HepG2 (cell line): Measurements from ENCODE around the gene C14orf93. TPM values are rescaled to one million over a fixed set of nuclear protein-coding genes. Genes with fewer than 3 reads are reported as not detected.
A peak's percentile ranks its signal among the peaks of the same experiment; 100 is the strongest.

Source experiments
- GABPB1 ChIP-seq: IDR thresholded peaks from 2 replicates; pipeline ENCODE4 v1.6.1; 2016; ENCODE audit warnings: mild to moderate bottlenecking, missing genetic modification reagents, moderate library complexity, missing compliant biosample characterization
- HMG20A ChIP-seq: IDR thresholded peaks from 2 replicates; pipeline ENCODE4 v1.6.1; 2016; ENCODE audit warnings: borderline replicate concordance
- MED13 ChIP-seq: sonication (generic); formaldehyde crosslinking; IDR thresholded peaks from 2 replicates; pipeline ENCODE4 v1.5.0; 2020; ENCODE audit warnings: missing genetic modification reagents
- MNT ChIP-seq: fragments of 450-650 bp; IDR thresholded peaks from 2 replicates; pipeline ENCODE4 v1.6.1; 2016
- NFE2 ChIP-seq: sonication (generic); formaldehyde crosslinking; IDR thresholded peaks from 2 replicates; pipeline ENCODE4 v1.4.0; 2020; ENCODE audit warnings: missing genetic modification reagents
- POGZ ChIP-seq: sonication (generic); formaldehyde crosslinking; IDR thresholded peaks from 2 replicates; pipeline ENCODE4 v1.4.0; 2020; ENCODE audit warnings: mild to moderate bottlenecking, missing genetic modification reagents
- PTBP1 ChIP-seq: fragments of 200-400 bp; formaldehyde crosslinking; IDR thresholded peaks from 2 replicates; pipeline ENCODE4 v1.6.1; 2018; ENCODE audit warnings: low read length, low read depth; ENCODE audit not compliant: poor library complexity, severe bottlenecking
- SETDB1 ChIP-seq: sonication (generic); formaldehyde crosslinking; IDR thresholded peaks from 2 replicates; pipeline ENCODE4 v1.5.1; 2020; ENCODE audit warnings: missing genetic modification reagents, mild to moderate bottlenecking, borderline replicate concordance
- ZNF777 ChIP-seq: sonication (generic); formaldehyde crosslinking; IDR thresholded peaks from 2 replicates; pipeline ENCODE4 v1.4.0; 2020; ENCODE audit warnings: missing genetic modification reagents
- ZUFSP ChIP-seq: sonication (generic); formaldehyde crosslinking; IDR thresholded peaks from 2 replicates; pipeline ENCODE4 v1.9.0; 2021; ENCODE audit warnings: missing genetic modification reagents, mild to moderate bottlenecking, borderline replicate concordance
- polyA plus RNA-seq, 8 experiments: library from polyadenylated mRNA; depleted of rRNA in 3 of 8; stranded (reverse) in 7 of 8; unstranded in 1 of 8; fragments of >200 nt; fragmentation: Illumina TruSeq in 4 of 8; extraction: Trizol in 4 of 8; gene quantifications; 2 replicates each; pipeline versions ENCODE4 v1.2.1 to v1.2.3, GENCODE V29; 2011 to 2016; ENCODE audit warnings: low read depth in 4 of 8, missing spikeins in 1 of 8, mixed read lengths in 1 of 8; ENCODE audit not compliant: insufficient read depth in 1 of 8
- total RNA-seq, 5 experiments: library from RNA; depleted of rRNA; stranded (reverse); fragments of >200 nt; fragmentation: Illumina TruSeq; extraction: Trizol; gene quantifications; 2 replicates each; pipeline ENCODE4 v1.2.3, GENCODE V29; 2016; ENCODE audit warnings: low read depth in 1 of 5
- TF ChIP-seq, protein P1 (sequence below): sonication (generic); formaldehyde crosslinking; IDR thresholded peaks from 2 replicates; pipeline ENCODE4 v1.5.1; 2020; ENCODE audit warnings: missing genetic modification reagents, mild to moderate bottlenecking, borderline replicate concordance
- TF ChIP-seq, protein P2 (sequence below): sonication (generic); formaldehyde crosslinking; IDR thresholded peaks from 2 replicates; pipeline ENCODE4 v1.4.0; 2020; ENCODE audit warnings: mild to moderate bottlenecking, missing genetic modification reagents
- TF ChIP-seq, protein P3 (sequence below): sonication (generic); formaldehyde crosslinking; IDR thresholded peaks from 2 replicates; pipeline ENCODE4; 2020; ENCODE audit warnings: missing genetic modification reagents, mild to moderate bottlenecking, borderline replicate concordance

The C14orf93 gene
- total and polyA plus RNA-seq, 2 of the 13 experiments (the other 11 are each of a cell fraction or from before 2014, with no cell fraction given): 11.4 to 22.5 TPM

- peak; percentile 41; the same call in 1 of the 2 replicates for TF ChIP-seq ZNF777 (CRISPR knock-in tag)
- no peak; the same call in 1 of the 2 replicates for TF ChIP-seq POGZ
- TF ChIP-seq MNT: peak; percentile 53
- TF ChIP-seq SETDB1: no peak
- no peak for TF ChIP-seq MED13 (CRISPR knock-in tag)
- no peak for TF ChIP-seq HMG20A
- no peak for TF ChIP-seq ZUFSP (CRISPR knock-in tag)
- TF ChIP-seq, protein P1, sequence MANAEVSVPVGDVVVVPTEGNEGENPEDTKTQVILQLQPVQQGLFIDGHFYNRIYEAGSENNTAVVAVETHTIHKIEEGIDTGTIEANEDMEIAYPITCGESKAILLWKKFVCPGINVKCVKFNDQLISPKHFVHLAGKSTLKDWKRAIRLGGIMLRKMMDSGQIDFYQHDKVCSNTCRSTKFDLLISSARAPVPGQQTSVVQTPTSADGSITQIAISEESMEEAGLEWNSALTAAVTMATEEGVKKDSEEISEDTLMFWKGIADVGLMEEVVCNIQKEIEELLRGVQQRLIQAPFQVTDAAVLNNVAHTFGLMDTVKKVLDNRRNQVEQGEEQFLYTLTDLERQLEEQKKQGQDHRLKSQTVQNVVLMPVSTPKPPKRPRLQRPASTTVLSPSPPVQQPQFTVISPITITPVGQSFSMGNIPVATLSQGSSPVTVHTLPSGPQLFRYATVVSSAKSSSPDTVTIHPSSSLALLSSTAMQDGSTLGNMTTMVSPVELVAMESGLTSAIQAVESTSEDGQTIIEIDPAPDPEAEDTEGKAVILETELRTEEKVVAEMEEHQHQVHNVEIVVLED (CRISPR knock-in tag): peak; percentile 43; the same call in 1 of the 2 replicates
- TF ChIP-seq, protein P2, sequence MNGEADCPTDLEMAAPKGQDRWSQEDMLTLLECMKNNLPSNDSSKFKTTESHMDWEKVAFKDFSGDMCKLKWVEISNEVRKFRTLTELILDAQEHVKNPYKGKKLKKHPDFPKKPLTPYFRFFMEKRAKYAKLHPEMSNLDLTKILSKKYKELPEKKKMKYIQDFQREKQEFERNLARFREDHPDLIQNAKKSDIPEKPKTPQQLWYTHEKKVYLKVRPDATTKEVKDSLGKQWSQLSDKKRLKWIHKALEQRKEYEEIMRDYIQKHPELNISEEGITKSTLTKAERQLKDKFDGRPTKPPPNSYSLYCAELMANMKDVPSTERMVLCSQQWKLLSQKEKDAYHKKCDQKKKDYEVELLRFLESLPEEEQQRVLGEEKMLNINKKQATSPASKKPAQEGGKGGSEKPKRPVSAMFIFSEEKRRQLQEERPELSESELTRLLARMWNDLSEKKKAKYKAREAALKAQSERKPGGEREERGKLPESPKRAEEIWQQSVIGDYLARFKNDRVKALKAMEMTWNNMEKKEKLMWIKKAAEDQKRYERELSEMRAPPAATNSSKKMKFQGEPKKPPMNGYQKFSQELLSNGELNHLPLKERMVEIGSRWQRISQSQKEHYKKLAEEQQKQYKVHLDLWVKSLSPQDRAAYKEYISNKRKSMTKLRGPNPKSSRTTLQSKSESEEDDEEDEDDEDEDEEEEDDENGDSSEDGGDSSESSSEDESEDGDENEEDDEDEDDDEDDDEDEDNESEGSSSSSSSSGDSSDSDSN (CRISPR knock-in tag): peak; percentile 31; the same call in 1 of the 2 replicates
- no peak for TF ChIP-seq NFE2 (CRISPR knock-in tag)
- TF ChIP-seq PTBP1: no peak
- TF ChIP-seq, protein P3, sequence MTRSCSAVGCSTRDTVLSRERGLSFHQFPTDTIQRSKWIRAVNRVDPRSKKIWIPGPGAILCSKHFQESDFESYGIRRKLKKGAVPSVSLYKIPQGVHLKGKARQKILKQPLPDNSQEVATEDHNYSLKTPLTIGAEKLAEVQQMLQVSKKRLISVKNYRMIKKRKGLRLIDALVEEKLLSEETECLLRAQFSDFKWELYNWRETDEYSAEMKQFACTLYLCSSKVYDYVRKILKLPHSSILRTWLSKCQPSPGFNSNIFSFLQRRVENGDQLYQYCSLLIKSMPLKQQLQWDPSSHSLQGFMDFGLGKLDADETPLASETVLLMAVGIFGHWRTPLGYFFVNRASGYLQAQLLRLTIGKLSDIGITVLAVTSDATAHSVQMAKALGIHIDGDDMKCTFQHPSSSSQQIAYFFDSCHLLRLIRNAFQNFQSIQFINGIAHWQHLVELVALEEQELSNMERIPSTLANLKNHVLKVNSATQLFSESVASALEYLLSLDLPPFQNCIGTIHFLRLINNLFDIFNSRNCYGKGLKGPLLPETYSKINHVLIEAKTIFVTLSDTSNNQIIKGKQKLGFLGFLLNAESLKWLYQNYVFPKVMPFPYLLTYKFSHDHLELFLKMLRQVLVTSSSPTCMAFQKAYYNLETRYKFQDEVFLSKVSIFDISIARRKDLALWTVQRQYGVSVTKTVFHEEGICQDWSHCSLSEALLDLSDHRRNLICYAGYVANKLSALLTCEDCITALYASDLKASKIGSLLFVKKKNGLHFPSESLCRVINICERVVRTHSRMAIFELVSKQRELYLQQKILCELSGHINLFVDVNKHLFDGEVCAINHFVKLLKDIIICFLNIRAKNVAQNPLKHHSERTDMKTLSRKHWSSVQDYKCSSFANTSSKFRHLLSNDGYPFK: no peak
- peak; percentile 60 for TF ChIP-seq GABPB1 (CRISPR knock-in tag)
Observed at GRCh38 chr14:23009939-23010726, at the start of gene C14orf93 (continued).
